HepG2 (cell line): Measurements from ENCODE around the gene TCF23. TPM values are rescaled to one million over a fixed set of nuclear protein-coding genes. Genes with fewer than 3 reads are reported as not detected.
A peak's percentile ranks its signal among the peaks of the same experiment; 100 is the strongest.

ENCODE experiments used
- CBX2 ChIP-seq, 2 experiments: fragments of 200-600 bp in 1 of 2; sonication (generic); formaldehyde crosslinking in 1 of 2; IDR thresholded peaks; 2 replicates each; pipeline versions ENCODE4 v1.7.0 to v1.8.1; 2018 to 2022; ENCODE audit warnings: low read depth in 2 of 2, low read length in 1 of 2, mild to moderate bottlenecking in 1 of 2, missing genetic modification reagents in 1 of 2
- HDAC2 ChIP-seq: sonication (generic); formaldehyde crosslinking; IDR thresholded peaks from 2 replicates; pipeline ENCODE4 v1.4.0; 2020; ENCODE audit warnings: missing genetic modification reagents
- MAX ChIP-seq: IDR thresholded peaks from 2 replicates; pipeline ENCODE4 v1.6.1; 2012; ENCODE audit warnings: inconsistent platforms
- PRDM4 ChIP-seq: sonication (generic); formaldehyde crosslinking; IDR thresholded peaks from 2 replicates; pipeline ENCODE4 v1.9.0; 2021; ENCODE audit warnings: missing genetic modification reagents, borderline replicate concordance
- ZNF280B ChIP-seq: sonication (generic); formaldehyde crosslinking; IDR thresholded peaks from 2 replicates; pipeline ENCODE4 v1.5.0; 2020; ENCODE audit warnings: missing genetic modification reagents, mild to moderate bottlenecking, borderline replicate concordance
- ZSCAN20 ChIP-seq: sonication (generic); formaldehyde crosslinking; IDR thresholded peaks from 2 replicates; pipeline ENCODE4 v1.4.0; 2020; ENCODE audit warnings: missing genetic modification reagents, mild to moderate bottlenecking, borderline replicate concordance
- polyA plus RNA-seq, 8 experiments: library from polyadenylated mRNA; depleted of rRNA in 3 of 8; stranded (reverse) in 7 of 8; unstranded in 1 of 8; fragments of >200 nt; fragmentation: Illumina TruSeq in 4 of 8; extraction: Trizol in 4 of 8; gene quantifications; 2 replicates each; pipeline versions ENCODE4 v1.2.1 to v1.2.3, GENCODE V29; 2011 to 2016; ENCODE audit warnings: low read depth in 4 of 8, missing spikeins in 1 of 8, mixed read lengths in 1 of 8; ENCODE audit not compliant: insufficient read depth in 1 of 8
- total RNA-seq, 5 experiments: library from RNA; depleted of rRNA; stranded (reverse); fragments of >200 nt; fragmentation: Illumina TruSeq; extraction: Trizol; gene quantifications; 2 replicates each; pipeline ENCODE4 v1.2.3, GENCODE V29; 2016; ENCODE audit warnings: low read depth in 1 of 5
- TF ChIP-seq, protein P1 (sequence below): sonication (generic); formaldehyde crosslinking; IDR thresholded peaks from 2 replicates; pipeline ENCODE4 v1.5.0; 2020; ENCODE audit warnings: mild to moderate bottlenecking, missing genetic modification reagents, borderline replicate concordance
- TF ChIP-seq, protein P2 (sequence below): sonication (generic); formaldehyde crosslinking; IDR thresholded peaks from 2 replicates; pipeline ENCODE4 v1.5.0; 2020; ENCODE audit warnings: mild to moderate bottlenecking, missing genetic modification reagents

Gene TCF23
- total and polyA plus RNA-seq, 2 of the 13 experiments (the other 11 are each of a cell fraction or from before 2014, with no cell fraction given) = 0.02 to 1.4 TPM

DNA sequence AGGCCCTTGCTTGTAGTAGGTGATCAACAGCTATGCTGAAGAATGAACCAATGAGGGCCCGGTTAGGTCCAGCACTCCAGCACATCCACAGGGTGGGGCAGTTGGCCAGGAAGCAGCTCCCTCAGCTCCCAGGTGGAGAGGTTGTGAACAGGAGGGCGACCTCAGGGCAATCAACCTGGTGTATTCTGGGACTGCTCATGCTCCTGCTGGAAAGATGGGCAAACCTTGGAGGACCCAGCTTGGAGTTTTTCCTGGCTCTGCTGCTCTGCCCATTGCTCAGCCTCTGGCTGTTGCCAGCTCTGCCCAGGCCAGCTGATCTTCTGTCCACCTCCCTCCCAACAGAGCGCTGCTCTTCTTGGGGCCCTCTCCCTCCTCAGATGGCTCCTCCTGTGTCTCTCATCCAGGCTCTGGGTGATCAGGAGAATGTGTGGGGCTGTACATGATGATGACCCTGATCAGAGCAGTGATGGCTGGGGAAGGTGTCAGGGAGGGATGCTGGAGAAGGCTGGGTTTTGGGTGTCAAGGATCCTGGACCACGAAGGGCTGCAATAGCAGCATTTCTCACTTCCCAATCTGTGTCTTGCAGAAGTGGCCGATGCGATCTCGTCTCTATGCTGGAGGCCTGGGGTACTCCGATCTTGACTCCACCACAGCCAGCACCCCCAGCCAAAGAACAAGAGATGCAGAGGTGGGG, 3.4 kb downstream of the TCF23 start (continued):
- TF ChIP-seq CBX2 (IDR thresholded peaks at IDR 0.05; ENCODE audit: low read depth, low read length) (no peak), CBX2 (CRISPR knock-in tag; IDR thresholded peaks at IDR 0.05; ENCODE audit: low read depth) (no peak; the same call in 1 of the 2 replicates), ZSCAN20 (no peak), HDAC2 (CRISPR knock-in tag) (0 out of 2 replicates have a peak, but pooled peaks have one; percentile 37), ZNF280B (CRISPR knock-in tag) (no peak), PRDM4 (no peak), MAX (no peak)
- TF ChIP-seq, protein P1, sequence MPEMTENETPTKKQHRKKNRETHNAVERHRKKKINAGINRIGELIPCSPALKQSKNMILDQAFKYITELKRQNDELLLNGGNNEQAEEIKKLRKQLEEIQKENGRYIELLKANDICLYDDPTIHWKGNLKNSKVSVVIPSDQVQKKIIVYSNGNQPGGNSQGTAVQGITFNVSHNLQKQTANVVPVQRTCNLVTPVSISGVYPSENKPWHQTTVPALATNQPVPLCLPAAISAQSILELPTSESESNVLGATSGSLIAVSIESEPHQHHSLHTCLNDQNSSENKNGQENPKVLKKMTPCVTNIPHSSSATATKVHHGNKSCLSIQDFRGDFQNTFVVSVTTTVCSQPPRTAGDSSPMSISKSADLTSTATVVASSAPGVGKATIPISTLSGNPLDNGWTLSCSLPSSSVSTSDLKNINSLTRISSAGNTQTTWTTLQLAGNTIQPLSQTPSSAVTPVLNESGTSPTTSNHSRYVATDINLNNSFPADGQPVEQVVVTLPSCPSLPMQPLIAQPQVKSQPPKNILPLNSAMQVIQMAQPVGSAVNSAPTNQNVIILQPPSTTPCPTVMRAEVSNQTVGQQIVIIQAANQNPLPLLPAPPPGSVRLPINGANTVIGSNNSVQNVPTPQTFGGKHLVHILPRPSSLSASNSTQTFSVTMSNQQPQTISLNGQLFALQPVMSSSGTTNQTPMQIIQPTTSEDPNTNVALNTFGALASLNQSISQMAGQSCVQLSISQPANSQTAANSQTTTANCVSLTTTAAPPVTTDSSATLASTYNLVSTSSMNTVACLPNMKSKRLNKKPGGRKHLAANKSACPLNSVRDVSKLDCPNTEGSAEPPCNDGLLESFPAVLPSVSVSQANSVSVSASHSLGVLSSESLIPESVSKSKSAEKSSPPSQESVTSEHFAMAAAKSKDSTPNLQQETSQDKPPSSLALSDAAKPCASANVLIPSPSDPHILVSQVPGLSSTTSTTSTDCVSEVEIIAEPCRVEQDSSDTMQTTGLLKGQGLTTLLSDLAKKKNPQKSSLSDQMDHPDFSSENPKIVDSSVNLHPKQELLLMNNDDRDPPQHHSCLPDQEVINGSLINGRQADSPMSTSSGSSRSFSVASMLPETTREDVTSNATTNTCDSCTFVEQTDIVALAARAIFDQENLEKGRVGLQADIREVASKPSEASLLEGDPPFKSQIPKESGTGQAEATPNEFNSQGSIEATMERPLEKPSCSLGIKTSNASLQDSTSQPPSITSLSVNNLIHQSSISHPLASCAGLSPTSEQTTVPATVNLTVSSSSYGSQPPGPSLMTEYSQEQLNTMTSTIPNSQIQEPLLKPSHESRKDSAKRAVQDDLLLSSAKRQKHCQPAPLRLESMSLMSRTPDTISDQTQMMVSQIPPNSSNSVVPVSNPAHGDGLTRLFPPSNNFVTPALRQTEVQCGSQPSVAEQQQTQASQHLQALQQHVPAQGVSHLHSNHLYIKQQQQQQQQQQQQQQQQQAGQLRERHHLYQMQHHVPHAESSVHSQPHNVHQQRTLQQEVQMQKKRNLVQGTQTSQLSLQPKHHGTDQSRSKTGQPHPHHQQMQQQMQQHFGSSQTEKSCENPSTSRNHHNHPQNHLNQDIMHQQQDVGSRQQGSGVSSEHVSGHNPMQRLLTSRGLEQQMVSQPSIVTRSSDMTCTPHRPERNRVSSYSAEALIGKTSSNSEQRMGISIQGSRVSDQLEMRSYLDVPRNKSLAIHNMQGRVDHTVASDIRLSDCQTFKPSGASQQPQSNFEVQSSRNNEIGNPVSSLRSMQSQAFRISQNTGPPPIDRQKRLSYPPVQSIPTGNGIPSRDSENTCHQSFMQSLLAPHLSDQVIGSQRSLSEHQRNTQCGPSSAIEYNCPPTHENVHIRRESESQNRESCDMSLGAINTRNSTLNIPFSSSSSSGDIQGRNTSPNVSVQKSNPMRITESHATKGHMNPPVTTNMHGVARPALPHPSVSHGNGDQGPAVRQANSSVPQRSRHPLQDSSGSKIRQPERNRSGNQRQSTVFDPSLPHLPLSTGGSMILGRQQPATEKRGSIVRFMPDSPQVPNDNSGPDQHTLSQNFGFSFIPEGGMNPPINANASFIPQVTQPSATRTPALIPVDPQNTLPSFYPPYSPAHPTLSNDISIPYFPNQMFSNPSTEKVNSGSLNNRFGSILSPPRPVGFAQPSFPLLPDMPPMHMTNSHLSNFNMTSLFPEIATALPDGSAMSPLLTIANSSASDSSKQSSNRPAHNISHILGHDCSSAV (CRISPR knock-in tag) = no peak
- TF ChIP-seq, protein P2, sequence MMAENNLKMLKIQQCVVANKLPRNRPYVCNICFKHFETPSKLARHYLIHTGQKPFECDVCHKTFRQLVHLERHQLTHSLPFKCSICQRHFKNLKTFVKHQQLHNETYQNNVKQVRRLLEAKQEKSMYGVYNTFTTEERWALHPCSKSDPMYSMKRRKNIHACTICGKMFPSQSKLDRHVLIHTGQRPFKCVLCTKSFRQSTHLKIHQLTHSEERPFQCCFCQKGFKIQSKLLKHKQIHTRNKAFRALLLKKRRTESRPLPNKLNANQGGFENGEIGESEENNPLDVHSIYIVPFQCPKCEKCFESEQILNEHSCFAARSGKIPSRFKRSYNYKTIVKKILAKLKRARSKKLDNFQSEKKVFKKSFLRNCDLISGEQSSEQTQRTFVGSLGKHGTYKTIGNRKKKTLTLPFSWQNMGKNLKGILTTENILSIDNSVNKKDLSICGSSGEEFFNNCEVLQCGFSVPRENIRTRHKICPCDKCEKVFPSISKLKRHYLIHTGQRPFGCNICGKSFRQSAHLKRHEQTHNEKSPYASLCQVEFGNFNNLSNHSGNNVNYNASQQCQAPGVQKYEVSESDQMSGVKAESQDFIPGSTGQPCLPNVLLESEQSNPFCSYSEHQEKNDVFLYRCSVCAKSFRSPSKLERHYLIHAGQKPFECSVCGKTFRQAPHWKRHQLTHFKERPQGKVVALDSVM (CRISPR knock-in tag) = no peak
